22Rv1 (cell line): Measurements from ENCODE around the gene HRNR.

Experiments
- CTCF ChIP-seq: fragments of 450-650 bp; IDR thresholded peaks from 2 replicates; pipeline ENCODE4 v1.5.1; 2017; ENCODE audit warnings: mild to moderate bottlenecking
- ZFX ChIP-seq: fragments of 450-650 bp; IDR thresholded peaks from 2 replicates; pipeline ENCODE4 v1.6.1; 2017; ENCODE audit warnings: antibody characterized with exemption, borderline replicate concordance

GRCh38 chr1:152170287-152170905, 53.6 kb downstream of the HRNR start:
- no peak for TF ChIP-seq CTCF
- TF ChIP-seq ZFX: no peak
